IPS-NIHi11 (cell line): Measurements from ENCODE around the gene BTBD2.

Source experiments
- DNase-seq: peaks from one replicate; pipeline ENCODE4 v3.0.0; 2012; ENCODE audit warnings: mixed read lengths, low spot score

Gene BTBD2

GRCh38 chr19:1959928-1960589 lies 55.5 kb downstream of the BTBD2 start:
- DNase-seq = no peak

GRCh38 chr19:1957562-1958248 lies 57.8 kb downstream of the BTBD2 start:
- no peak for DNase-seq

GRCh38 chr19:1956868-1957492 lies 58.5 kb downstream of the BTBD2 start:
- peak; percentile 65 for DNase-seq

- DNase-seq = no peak
Measured at GRCh38 chr19:1956122-1956494, 59.4 kb downstream of the BTBD2 start.

- no peak for DNase-seq
Measured at GRCh38 chr19:1955171-1956121, 60.1 kb downstream of the BTBD2 start.

GRCh38 chr19:1954532-1954933 lies 61.0 kb downstream of the BTBD2 start:
- DNase-seq = no peak

- no peak for DNase-seq
Measured at GRCh38 chr19:1953441-1954094, 61.9 kb downstream of the BTBD2 start.

- no peak for DNase-seq
Measured at GRCh38 chr19:1953037-1953436, 62.5 kb downstream of the BTBD2 start.

GRCh38 chr19:1952635-1953034 lies 62.9 kb downstream of the BTBD2 start:
- no peak for DNase-seq

- DNase-seq = no peak
Measured at GRCh38 chr19:1950640-1951039, 64.9 kb downstream of the BTBD2 start.

- no peak for DNase-seq
Measured at GRCh38 chr19:1949304-1950101, 66.0 kb downstream of the BTBD2 start.

GRCh38 chr19:1947651-1948209 lies 67.8 kb downstream of the BTBD2 start:
- no peak for DNase-seq

GRCh38 chr19:1945899-1946298 lies 69.6 kb downstream of the BTBD2 start:
- DNase-seq = peak; percentile 86

- DNase-seq = no peak
Measured at GRCh38 chr19:1944916-1945561, 70.5 kb downstream of the BTBD2 start.

GRCh38 chr19:1944088-1944915 lies 71.2 kb downstream of the BTBD2 start:
- no peak for DNase-seq

GRCh38 chr19:1943661-1944087 lies 71.8 kb downstream of the BTBD2 start:
- no peak for DNase-seq

GRCh38 chr19:1942934-1943555 lies 72.5 kb downstream of the BTBD2 start:
- DNase-seq = no peak

- DNase-seq = peak; percentile 89
Measured at GRCh38 chr19:1942078-1942933, 73.2 kb downstream of the BTBD2 start.
